ENCODE results near the gene VPS52. TPM values are rescaled to one million over a fixed set of nuclear protein-coding genes. Genes with fewer than 3 reads are reported as not detected.

VPS52 gene
- total and polyA plus RNA-seq, 9 of the 15 experiments (the other 6 are each of a cell fraction or from before 2014, with no cell fraction given): 24.4 to 103 (median 40.2) TPM

DNA sequence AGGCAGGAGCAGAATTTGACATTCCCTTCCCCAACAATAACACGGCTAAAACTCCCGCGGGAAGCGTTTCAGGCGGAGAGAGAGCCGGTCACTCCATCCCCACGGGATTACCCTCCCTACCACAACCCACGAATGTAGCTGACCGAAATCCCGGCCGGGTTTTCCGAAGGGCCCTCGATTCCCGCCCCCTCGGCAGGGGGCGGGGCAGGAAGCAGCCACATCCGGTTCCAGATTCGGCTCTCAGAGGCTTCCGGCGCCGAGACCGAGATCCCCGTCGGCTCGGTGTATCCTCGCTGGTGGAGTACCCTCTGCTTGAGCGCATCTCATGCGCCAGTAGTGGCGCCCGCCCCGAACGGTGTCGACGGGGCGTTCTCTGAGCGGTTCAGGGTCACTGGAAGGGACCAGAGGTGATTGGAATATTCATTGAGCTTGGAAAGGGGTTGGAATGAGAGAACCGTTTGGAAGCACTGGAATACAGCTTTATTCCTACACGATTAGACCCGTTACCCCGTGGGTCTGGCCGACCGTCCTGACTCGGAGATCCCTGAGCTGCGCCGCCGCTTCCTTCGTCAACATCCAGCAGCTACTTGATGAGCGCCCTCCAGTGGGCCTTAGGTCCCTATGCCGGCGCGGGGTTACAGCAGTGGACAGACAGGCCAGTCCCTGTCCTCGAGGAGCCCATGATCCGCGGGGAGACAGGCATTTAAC lies 27.7 kb upstream of the VPS52 start (continued):
- TF ChIP-seq, protein P1, sequence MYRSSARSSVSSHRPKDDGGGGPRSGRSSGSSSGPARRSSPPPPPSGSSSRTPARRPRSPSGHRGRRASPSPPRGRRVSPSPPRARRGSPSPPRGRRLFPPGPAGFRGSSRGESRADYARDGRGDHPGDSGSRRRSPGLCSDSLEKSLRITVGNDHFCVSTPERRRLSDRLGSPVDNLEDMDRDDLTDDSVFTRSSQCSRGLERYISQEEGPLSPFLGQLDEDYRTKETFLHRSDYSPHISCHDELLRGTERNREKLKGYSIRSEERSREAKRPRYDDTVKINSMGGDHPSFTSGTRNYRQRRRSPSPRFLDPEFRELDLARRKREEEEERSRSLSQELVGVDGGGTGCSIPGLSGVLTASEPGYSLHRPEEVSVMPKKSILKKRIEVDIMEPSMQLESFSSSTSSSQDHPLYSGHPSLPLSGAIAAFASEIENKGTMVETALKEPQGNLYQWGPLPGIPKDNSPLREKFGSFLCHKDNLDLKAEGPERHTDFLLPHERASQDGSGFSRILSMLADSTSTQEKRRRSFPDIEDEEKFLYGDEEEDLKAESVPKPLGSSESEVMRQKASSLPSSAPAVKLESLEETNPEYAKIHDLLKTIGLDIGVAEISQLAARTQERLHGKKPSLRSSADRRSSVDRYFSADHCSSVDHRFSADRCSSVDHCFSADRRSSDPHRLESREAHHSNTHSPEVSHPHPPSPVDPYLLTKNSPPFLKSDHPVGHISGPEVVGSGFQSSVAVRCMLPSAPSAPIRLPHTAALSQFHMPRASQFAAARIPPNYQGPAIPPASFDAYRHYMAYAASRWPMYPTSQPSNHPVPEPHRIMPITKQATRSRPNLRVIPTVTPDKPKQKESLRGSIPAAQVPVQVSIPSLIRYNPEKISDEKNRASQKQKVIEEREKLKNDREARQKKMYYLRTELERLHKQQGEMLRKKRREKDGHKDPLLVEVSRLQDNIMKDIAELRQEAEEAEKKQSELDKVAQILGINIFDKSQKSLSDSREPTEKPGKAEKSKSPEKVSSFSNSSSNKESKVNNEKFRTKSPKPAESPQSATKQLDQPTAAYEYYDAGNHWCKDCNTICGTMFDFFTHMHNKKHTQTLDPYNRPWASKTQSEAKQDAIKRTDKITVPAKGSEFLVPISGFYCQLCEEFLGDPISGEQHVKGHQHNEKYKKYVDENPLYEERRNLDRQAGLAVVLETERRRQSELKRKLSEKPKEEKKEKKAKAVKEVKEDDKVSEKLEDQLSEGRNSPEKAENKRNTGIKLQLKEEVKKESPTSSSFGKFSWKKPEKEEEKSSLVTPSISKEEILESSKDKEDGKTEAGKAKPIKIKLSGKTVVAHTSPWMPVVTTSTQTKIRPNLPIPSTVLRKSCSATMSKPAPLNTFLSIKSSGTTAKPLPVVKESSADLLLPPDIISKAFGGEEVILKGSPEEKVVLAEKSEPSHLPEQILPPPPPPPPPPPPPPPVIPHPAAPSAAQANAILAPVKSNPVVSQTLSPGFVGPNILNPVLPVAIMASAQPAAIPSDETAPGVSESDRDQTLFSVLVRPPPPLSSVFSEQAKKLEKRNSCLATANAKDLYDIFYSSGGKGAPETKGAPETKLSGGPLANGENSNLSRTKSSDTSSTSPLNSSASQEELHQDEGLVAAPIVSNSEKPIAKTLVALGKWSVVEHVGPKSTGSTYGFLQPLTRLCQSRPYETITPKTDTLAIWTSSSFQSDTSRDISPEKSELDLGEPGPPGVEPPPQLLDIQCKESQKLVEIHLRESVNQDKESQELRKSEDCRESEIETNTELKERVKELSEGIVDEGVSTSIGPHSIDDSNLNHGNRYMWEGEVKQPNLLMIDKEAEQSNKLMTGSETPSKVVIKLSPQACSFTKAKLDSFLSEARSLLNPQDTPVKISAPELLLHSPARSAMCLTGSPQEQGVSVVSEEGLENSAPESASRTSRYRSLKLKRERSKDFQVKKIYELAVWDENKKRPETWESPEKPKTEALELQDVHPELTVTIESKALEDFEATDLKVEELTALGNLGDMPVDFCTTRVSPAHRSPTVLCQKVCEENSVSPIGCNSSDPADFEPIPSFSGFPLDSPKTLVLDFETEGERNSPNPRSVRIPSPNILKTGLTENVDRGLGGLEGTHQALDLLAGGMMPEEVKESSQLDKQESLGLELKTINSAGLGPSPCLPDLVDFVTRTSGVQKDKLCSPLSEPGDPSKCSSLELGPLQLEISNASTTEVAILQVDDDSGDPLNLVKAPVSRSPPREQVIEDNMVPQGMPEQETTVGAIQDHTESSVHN (IDR thresholded peaks at IDR 0.05; ENCODE audit: borderline replicate concordance in 1 of 2, low read depth in 1 of 2): 0 out of 4 replicates have a peak, but pooled peaks of 1 of the 2 experiments have one; percentile 35
- TF ChIP-seq, protein P2, sequence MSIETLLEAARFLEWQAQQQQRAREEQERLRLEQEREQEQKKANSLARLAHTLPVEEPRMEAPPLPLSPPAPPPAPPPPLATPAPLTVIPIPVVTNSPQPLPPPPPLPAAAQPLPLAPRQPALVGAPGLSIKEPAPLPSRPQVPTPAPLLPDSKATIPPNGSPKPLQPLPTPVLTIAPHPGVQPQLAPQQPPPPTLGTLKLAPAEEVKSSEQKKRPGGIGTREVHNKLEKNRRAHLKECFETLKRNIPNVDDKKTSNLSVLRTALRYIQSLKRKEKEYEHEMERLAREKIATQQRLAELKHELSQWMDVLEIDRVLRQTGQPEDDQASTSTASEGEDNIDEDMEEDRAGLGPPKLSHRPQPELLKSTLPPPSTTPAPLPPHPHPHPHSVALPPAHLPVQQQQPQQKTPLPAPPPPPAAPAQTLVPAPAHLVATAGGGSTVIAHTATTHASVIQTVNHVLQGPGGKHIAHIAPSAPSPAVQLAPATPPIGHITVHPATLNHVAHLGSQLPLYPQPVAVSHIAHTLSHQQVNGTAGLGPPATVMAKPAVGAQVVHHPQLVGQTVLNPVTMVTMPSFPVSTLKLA (conservative IDR thresholded peaks at IDR 0.05): peak; percentile 68 to 85
- TF ChIP-seq, protein P3, sequence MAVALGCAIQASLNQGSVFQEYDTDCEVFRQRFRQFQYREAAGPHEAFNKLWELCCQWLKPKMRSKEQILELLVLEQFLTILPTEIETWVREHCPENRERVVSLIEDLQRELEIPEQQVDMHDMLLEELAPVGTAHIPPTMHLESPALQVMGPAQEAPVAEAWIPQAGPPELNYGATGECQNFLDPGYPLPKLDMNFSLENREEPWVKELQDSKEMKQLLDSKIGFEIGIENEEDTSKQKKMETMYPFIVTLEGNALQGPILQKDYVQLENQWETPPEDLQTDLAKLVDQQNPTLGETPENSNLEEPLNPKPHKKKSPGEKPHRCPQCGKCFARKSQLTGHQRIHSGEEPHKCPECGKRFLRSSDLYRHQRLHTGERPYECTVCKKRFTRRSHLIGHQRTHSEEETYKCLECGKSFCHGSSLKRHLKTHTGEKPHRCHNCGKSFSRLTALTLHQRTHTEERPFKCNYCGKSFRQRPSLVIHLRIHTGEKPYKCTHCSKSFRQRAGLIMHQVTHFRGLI (CRISPR knock-in tag; IDR thresholded peaks at IDR 0.05): no peak
- TF ChIP-seq HMG20B (CRISPR knock-in tag; IDR thresholded peaks at IDR 0.05) (peak; percentile 88), MCM5 (IDR thresholded peaks at IDR 0.05; ENCODE audit: low read depth) (no peak), TCF7L2 (IDR thresholded peaks at IDR 0.05; ENCODE audit: low read depth, low read length) (no peak), KDM2B (CRISPR knock-in tag; IDR thresholded peaks at IDR 0.05) (peak; percentile 58; the same call in 1 of the 2 replicates), KAT7 (CRISPR knock-in tag; IDR thresholded peaks at IDR 0.05; ENCODE audit: borderline replicate concordance) (peak; percentile 78)
- TF ChIP-seq, protein P4, sequence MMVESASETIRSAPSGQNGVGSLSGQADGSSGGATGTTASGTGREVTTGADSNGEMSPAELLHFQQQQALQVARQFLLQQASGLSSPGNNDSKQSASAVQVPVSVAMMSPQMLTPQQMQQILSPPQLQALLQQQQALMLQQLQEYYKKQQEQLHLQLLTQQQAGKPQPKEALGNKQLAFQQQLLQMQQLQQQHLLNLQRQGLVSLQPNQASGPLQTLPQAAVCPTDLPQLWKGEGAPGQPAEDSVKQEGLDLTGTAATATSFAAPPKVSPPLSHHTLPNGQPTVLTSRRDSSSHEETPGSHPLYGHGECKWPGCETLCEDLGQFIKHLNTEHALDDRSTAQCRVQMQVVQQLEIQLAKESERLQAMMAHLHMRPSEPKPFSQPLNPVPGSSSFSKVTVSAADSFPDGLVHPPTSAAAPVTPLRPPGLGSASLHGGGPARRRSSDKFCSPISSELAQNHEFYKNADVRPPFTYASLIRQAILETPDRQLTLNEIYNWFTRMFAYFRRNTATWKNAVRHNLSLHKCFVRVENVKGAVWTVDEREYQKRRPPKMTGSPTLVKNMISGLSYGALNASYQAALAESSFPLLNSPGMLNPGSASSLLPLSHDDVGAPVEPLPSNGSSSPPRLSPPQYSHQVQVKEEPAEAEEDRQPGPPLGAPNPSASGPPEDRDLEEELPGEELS (CRISPR knock-in tag; IDR thresholded peaks at IDR 0.05; ENCODE audit: borderline replicate concordance): no peak
- TF ChIP-seq, protein P5, sequence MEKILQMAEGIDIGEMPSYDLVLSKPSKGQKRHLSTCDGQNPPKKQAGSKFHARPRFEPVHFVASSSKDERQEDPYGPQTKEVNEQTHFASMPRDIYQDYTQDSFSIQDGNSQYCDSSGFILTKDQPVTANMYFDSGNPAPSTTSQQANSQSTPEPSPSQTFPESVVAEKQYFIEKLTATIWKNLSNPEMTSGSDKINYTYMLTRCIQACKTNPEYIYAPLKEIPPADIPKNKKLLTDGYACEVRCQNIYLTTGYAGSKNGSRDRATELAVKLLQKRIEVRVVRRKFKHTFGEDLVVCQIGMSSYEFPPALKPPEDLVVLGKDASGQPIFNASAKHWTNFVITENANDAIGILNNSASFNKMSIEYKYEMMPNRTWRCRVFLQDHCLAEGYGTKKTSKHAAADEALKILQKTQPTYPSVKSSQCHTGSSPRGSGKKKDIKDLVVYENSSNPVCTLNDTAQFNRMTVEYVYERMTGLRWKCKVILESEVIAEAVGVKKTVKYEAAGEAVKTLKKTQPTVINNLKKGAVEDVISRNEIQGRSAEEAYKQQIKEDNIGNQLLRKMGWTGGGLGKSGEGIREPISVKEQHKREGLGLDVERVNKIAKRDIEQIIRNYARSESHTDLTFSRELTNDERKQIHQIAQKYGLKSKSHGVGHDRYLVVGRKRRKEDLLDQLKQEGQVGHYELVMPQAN (IDR thresholded peaks at IDR 0.05; ENCODE audit: borderline replicate concordance): peak; percentile 5; the same call in 1 of the 2 replicates
